HEK293 (cell line): ENCODE data around the gene TUT4.

Experiments used
- CTCF ChIP-seq: fragments of 450-650 bp; formaldehyde crosslinking; IDR thresholded peaks from 2 replicates; pipeline ENCODE4 v1.5.1; 2016; ENCODE audit warnings: missing biosample characterization, missing genetic modification characterization
- ZBTB7A ChIP-seq: fragments of 450-650 bp; formaldehyde crosslinking; IDR thresholded peaks from 2 replicates; pipeline ENCODE4 v1.5.1; 2016; ENCODE audit warnings: low read depth, missing biosample characterization, missing genetic modification characterization
- ZNF274 ChIP-seq, 2 experiments: fragments of 200-500 bp in 1 of 2; fragments of 450-650 bp in 1 of 2; sonication (Bioruptor generic) in 1 of 2; formaldehyde crosslinking in 1 of 2; IDR thresholded peaks; 2 replicates each; pipeline versions ENCODE4 v1.5.1 to v1.6.1; 2014 to 2016; ENCODE audit warnings: borderline replicate concordance in 1 of 2, inconsistent platforms in 1 of 2, low read length in 1 of 2, missing biosample characterization in 1 of 2, missing genetic modification characterization in 1 of 2

GRCh38 chr1:52590266-52590665 is 37.4 kb upstream of the TUT4 start:
- no peak for TF ChIP-seq ZBTB7A
- TF ChIP-seq ZNF274 (IDR thresholded peaks at IDR 0.05; ENCODE audit: low read length): no peak
- TF ChIP-seq ZNF274 (tag by site-specific recombination; IDR thresholded peaks at IDR 0.05; ENCODE audit: borderline replicate concordance): no peak
- no peak for TF ChIP-seq CTCF (tag by site-specific recombination)
